ENCODE data around the gene SLC25A28.
A peak's percentile ranks its signal among the peaks of the same experiment; 100 is the strongest.

Gene SLC25A28

DNA sequence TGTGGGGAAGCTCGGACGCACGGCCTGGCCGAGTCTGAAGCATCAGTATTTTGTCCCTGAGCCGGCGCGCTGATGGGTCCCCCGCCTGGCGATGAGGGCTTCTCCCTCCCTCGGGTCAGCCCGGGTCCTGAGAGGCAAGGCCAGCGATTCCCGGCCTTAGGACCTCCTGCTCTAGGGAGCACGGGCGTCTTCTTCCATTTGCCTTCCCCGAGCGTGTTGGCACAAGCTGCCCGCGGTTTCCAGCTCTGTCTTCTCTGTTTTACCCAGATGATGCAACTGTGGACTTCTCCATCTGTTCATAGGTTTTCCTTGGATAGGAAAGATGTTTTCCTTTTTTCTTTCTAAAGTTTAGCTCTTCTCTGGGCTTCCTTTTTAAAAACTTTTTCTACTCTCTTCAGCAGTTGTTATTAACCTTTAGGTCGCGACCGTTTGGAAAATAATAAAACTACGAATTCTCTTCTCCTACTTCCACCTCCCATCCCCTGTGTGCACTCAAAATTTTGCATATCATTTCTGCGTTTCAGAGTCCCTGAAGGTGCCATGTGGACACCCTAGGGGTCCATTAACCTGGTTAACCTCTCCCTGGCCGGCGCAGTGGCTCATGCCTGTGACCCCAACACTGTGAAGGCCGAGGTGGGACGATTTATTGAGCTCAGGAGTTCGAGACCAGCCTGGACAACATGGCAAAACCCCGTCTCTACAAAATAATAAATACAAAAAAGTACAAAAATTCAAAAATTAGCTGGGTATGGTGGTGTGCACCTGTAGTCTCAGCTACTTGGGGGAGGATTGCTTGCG, 1.4 kb upstream of the SLC25A28 start:
- Mint-ChIP-seq H3K27me3 (ENCODE audit: low read depth, poor library complexity) (peaks cover 24% of the 10 kb centered on the region), H3K4me3 (peak overlapping the region; percentile 90), H3K36me3 (ENCODE audit: low read depth) (no peaks in the 10 kb centered on the region), H3K9me3 (no peaks in the 10 kb centered on the region), H3K4me1 (peaks cover 33% of the 10 kb centered on the region), H3K27ac (peak overlapping the region; percentile 98)
- TF ChIP-seq, protein P1, sequence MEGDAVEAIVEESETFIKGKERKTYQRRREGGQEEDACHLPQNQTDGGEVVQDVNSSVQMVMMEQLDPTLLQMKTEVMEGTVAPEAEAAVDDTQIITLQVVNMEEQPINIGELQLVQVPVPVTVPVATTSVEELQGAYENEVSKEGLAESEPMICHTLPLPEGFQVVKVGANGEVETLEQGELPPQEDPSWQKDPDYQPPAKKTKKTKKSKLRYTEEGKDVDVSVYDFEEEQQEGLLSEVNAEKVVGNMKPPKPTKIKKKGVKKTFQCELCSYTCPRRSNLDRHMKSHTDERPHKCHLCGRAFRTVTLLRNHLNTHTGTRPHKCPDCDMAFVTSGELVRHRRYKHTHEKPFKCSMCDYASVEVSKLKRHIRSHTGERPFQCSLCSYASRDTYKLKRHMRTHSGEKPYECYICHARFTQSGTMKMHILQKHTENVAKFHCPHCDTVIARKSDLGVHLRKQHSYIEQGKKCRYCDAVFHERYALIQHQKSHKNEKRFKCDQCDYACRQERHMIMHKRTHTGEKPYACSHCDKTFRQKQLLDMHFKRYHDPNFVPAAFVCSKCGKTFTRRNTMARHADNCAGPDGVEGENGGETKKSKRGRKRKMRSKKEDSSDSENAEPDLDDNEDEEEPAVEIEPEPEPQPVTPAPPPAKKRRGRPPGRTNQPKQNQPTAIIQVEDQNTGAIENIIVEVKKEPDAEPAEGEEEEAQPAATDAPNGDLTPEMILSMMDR (IDR thresholded peaks at IDR 0.05), result no peak
- DNase-seq, result peak; percentile 15

DNA sequence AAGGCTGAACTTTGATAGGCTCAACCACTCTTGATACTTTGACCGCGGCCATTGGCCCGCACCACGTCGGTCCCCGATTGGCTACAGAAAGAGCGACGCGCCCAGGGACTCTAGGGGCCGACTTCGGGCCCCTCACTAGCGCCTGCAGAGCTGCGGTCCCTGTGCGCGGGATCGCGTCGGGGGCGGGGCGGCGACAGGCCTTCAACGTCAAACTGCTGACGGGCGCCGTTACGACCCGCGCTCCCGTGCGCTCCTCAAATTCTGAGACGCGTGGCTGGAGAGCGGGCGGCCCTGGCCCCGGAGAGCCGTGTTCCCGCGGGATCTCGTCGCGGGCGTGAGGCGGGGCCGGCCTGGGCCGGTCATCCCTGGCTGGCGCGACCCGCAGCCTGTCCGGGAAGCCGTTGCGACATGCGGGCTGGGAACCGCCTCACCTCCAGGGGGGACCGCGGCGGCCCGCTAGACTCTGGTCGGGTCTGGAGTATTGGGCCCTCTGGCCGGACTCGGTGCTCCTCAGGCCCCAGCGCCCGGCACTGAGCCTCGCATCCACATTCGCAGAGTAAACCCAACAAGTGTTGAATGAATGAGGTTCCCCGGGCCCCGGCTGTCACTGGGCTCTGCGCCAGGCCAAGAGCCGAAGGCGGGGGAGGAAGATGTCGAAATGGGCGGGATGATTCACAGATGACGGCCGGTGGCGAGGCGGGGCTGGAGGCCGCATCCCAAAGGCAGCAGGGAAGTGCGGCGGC, 643 bp upstream of the SLC25A28 start:
- Mint-ChIP-seq H3K4me1 (peaks cover 33% of the 10 kb centered on the region), H3K9me3 (no peaks in the 10 kb centered on the region), H3K4me3 (peak overlapping the region; percentile 90), H3K36me3 (ENCODE audit: low read depth) (no peaks in the 10 kb centered on the region), H3K27me3 (ENCODE audit: low read depth, poor library complexity) (peaks cover 21% of the 10 kb centered on the region), H3K27ac (peak overlapping the region; percentile 98)
- TF ChIP-seq, protein P1 (IDR thresholded peaks at IDR 0.05), result no peak
- DNase-seq, result peak; percentile 87

DNA sequence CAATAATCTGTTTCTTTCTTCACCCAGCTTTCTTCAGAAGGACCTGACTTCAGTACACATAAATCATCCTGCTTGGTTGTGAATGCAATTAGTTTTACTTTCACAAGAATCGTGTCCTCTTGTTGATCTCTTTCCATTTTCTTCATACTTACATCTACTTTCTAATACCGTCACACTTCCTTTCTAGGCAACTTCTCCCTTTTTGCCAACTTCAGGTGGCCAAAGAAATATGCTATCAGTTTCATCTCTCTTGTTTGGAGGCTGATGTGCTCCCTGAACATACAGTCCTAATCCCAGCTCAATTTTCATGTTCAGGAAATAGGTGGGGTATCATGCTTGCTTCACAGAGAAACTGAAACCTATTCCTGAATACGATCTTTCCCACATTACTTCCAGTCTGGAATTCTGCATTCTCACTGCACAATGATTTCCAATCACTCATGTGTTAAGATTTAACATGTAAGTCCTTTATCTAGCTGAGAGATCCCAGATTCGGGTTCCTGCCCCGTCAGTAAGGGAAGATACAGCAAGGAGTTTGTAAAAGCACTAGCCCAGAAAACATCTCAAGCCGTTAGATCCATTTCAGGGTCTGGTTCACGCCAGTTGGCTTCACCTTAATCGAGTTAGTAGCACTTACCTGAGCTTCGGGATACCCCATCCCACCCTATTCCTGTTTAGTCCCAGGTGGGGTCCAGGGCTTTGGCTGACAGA, 994 bp downstream of the SLC25A28 start:
- peaks cover 10% of the 10 kb centered on the region for H3K27me3 Mint-ChIP-seq (ENCODE audit: low read depth, poor library complexity)
- no peak for DNase-seq
- H3K36me3 Mint-ChIP-seq (ENCODE audit: low read depth), result no peaks in the 10 kb centered on the region
- peak overlapping the region; percentile 78 for H3K4me3 Mint-ChIP-seq
- TF ChIP-seq, protein P1 (IDR thresholded peaks at IDR 0.05), result no peak
- no peaks in the 10 kb centered on the region for H3K9me3 Mint-ChIP-seq
- H3K4me1 Mint-ChIP-seq, result peaks cover 33% of the 10 kb centered on the region
- no peak overlapping the region for H3K27ac Mint-ChIP-seq

DNA sequence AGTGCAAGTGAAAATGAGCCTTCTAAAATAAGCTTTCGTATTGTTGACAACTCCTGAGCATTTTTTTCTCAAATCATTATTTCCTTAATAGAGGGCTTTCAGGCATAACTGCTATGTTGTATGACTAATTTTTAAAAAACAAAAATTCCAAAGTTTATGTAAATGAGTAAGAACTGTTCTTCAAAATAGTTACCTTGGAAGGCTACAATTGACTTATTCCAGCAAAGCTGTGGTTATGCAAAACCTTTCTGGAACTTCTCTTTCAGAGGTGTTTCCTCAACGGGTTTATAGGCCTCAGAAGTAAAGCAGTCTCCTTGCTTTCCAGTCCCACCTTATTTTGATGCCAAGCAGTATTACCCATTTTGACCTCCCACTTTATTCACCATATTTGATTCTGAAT, 2.5 kb downstream of the SLC25A28 start:
- peaks cover 33% of the 10 kb centered on the region for H3K4me1 Mint-ChIP-seq
- H3K27ac Mint-ChIP-seq, result no peak overlapping the region
- TF ChIP-seq, protein P1 (IDR thresholded peaks at IDR 0.05), result no peak
- no peaks in the 10 kb centered on the region for H3K9me3 Mint-ChIP-seq
- no peaks in the 10 kb centered on the region for H3K27me3 Mint-ChIP-seq (ENCODE audit: low read depth, poor library complexity)
- no peak overlapping the region for H3K4me3 Mint-ChIP-seq
- H3K36me3 Mint-ChIP-seq (ENCODE audit: low read depth), result no peaks in the 10 kb centered on the region
- no peak for DNase-seq

DNA sequence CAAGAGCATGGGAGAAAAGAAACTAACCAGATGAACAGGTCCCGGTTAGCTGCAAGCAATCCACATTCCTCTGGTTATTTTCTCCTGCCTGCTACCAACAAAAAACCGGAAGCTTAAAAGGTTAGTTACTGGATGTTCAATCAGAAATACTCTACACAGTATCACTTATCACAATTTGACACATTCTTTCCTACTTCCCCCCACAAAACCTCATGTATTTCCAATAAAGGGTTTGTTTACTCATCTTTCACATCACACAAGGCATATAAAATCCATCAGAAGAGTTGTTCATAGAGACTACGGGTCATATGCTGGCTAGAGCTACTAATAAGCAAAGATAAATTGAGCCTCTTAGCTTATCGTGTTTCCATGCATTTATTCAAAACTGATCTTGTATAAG, 4.8 kb downstream of the SLC25A28 start:
- H3K36me3 Mint-ChIP-seq (ENCODE audit: low read depth), result no peaks in the 10 kb centered on the region
- DNase-seq, result no peak
- no peak overlapping the region for H3K27ac Mint-ChIP-seq
- no peaks in the 10 kb centered on the region for H3K27me3 Mint-ChIP-seq (ENCODE audit: low read depth, poor library complexity)
- H3K4me3 Mint-ChIP-seq, result no peak overlapping the region
- peaks cover 20% of the 10 kb centered on the region for H3K4me1 Mint-ChIP-seq
- no peaks in the 10 kb centered on the region for H3K9me3 Mint-ChIP-seq
- TF ChIP-seq, protein P1 (IDR thresholded peaks at IDR 0.05), result no peak
